GM12801 (cell line): ENCODE measurements around the gene POLR2M.

Experiments used
- TF ChIP-seq, protein P1 (sequence below): IDR thresholded peaks from one replicate; pipeline ENCODE4 v1.5.1; 2011; ENCODE audit warnings: control low read depth; ENCODE audit not compliant: insufficient read length; ENCODE audit errors: extremely low read depth

POLR2M gene

DNA sequence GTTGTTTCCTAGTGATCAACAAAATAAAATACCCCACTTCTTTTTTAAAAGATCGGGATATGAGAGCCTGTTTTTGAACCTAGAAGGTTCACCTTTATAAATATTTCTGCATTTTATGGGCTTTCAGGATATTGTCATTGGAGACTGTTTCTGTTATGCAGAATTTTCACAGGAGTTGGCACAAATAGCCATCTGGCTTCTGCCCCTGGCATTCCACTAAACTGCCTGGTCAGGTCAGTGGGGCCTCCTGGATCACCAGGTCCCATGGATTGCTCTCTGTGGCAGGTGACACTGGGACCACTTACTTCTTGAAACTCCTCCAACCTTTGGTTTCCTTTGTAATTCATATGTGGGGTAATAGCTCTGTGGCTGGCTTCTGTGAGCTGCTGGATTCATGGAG lies 25.5 kb upstream of the POLR2M start:
- TF ChIP-seq, protein P1, sequence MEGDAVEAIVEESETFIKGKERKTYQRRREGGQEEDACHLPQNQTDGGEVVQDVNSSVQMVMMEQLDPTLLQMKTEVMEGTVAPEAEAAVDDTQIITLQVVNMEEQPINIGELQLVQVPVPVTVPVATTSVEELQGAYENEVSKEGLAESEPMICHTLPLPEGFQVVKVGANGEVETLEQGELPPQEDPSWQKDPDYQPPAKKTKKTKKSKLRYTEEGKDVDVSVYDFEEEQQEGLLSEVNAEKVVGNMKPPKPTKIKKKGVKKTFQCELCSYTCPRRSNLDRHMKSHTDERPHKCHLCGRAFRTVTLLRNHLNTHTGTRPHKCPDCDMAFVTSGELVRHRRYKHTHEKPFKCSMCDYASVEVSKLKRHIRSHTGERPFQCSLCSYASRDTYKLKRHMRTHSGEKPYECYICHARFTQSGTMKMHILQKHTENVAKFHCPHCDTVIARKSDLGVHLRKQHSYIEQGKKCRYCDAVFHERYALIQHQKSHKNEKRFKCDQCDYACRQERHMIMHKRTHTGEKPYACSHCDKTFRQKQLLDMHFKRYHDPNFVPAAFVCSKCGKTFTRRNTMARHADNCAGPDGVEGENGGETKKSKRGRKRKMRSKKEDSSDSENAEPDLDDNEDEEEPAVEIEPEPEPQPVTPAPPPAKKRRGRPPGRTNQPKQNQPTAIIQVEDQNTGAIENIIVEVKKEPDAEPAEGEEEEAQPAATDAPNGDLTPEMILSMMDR = no peak

- TF ChIP-seq, protein P1 = no peak
These were observed 23.0 kb upstream of the POLR2M start for GRCh38 chr15:57683481-57683880.

DNA sequence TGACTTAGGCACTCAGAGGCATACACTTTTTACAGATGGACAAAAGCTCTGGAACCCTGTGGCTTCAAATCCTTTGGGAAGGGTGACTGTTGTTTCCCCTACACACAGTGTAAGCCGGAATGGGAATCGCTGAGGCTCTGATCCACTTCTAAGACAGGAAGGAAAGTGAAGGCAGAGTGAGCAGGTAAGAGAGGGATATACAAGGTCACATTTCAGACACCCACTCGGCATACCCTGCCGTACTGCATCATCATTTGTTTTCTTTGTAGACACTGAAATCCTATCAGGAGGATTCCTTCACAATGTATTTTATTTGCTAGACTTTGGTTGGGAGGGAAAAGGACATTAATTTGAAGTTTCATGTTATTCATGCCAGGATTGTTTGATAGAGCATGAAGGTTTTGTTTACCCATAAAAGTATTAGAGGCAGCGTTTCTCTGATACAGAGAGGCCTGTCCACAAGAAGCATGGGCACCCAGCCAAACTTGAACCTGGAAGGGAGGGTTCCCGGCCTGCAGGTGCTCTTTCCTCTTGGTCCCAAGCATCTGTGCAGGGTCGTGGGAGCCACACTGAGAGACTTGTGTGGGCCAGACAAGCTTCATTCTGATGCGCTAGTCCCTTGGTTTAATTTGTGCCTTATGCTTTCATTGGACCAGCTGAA lies 21.9 kb upstream of the POLR2M start:
- TF ChIP-seq, protein P1 = no peak

- TF ChIP-seq, protein P1 = no peak
These were observed 21.0 kb upstream of the POLR2M start for GRCh38 chr15:57685306-57686095.

DNA sequence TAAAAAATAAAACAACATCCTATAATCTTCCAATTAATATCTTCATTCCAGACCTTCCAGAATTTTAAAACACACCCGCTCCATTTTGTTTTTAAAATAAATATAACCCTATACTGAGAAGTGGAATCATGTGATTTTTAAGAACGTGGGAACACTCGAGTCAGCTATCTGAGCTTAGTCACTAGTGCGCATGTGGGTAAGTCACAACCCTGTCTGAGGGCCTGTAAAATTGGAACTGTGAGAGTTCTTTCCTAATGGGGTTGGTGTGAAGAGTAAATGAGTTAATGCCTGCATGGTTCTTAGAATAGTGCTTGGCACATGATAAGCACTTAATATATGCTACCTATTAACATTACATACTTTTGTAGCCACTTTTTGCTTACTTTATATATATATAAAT lies 19.9 kb upstream of the POLR2M start:
- TF ChIP-seq, protein P1 = no peak

GRCh38 chr15:57690341-57690966 lies 16.1 kb upstream of the POLR2M start:
- TF ChIP-seq, protein P1 = no peak

- TF ChIP-seq, protein P1 = no peak
These were observed 15.4 kb upstream of the POLR2M start for GRCh38 chr15:57691082-57691481.
